ENCODE results near the gene GLIS1.

DNA sequence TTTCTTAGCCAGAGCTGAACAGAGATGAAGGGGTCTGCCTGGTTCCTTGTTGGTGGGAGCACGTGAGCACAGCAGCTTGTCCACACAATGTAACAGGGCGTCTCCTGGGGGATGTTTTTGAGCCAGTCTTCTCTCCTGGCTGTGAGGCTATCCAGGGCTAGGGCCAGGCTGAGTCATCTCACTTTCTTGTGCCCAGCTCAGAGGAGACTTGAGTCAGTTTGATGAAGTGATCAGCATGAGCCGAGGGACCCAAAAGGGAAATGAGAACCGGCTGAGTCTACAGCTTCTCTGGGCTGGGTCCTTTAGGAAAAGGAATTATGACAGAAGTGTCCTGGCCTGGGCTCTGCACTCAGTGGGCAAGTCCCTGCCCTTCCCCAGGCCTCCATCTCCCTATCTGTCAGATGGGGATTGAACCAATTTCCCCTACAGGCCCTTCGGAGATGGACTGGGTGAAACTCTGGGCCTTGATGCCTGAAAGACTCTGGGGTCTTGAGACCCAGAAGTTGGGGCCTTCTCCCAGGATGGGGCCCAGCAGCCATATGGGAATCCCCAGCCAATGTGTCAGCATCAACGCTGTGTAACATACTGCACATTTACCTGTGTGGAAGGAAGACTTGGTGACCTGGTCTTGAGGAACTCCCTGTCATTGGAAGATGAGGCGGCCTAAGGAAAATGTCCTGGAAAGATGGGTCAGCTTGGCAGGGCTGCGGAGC lies 243.2 kb downstream of the GLIS1 start:
- TF ChIP-seq, protein P1, sequence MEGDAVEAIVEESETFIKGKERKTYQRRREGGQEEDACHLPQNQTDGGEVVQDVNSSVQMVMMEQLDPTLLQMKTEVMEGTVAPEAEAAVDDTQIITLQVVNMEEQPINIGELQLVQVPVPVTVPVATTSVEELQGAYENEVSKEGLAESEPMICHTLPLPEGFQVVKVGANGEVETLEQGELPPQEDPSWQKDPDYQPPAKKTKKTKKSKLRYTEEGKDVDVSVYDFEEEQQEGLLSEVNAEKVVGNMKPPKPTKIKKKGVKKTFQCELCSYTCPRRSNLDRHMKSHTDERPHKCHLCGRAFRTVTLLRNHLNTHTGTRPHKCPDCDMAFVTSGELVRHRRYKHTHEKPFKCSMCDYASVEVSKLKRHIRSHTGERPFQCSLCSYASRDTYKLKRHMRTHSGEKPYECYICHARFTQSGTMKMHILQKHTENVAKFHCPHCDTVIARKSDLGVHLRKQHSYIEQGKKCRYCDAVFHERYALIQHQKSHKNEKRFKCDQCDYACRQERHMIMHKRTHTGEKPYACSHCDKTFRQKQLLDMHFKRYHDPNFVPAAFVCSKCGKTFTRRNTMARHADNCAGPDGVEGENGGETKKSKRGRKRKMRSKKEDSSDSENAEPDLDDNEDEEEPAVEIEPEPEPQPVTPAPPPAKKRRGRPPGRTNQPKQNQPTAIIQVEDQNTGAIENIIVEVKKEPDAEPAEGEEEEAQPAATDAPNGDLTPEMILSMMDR (conservative IDR thresholded peaks at IDR 0.05), result no peak
- no peak for TF ChIP-seq EZH2 (IDR thresholded peaks at IDR 0.05; ENCODE audit: low read depth)

Measured in PC-9 (cell line).